ENCODE results near the gene ARFRP1.

ARFRP1 gene

GRCh38 chr20:63702036-63702665 is 5.6 kb downstream of the ARFRP1 start:
- H3K36me3 ChIP-seq (ENCODE audit: control insufficient read depth, insufficient read depth, low read length): peaks cover 11% of the 10 kb centered on the region; the same call in 1 of the 2 replicates
- no peak for DNase-seq (ENCODE audit: low read depth, low spot score)
- peaks cover 1% of the 10 kb centered on the region; the same call in 1 of the 2 replicates for H3K4me1 ChIP-seq (ENCODE audit: control insufficient read depth, insufficient read depth, low read length)
- H3K9me3 ChIP-seq (ENCODE audit: control insufficient read depth, insufficient read depth, low read length): no peaks in the 10 kb centered on the region
- H3K27ac ChIP-seq (ENCODE audit: low read length): no peak overlapping the region
- no peak overlapping the region for H3K4me3 ChIP-seq (ENCODE audit: low read length)
- H3K27me3 ChIP-seq (ENCODE audit: control insufficient read depth, insufficient read depth, low read length): no peaks in the 10 kb centered on the region
- WGBS (ENCODE audit: insufficient coverage, insufficient read length): no CpG with 5 or more reads among the region's 16 CpGs

- peaks cover 1% of the 10 kb centered on the region; the same call in 1 of the 2 replicates for H3K4me1 ChIP-seq (ENCODE audit: control insufficient read depth, insufficient read depth, low read length)
- H3K9me3 ChIP-seq (ENCODE audit: control insufficient read depth, insufficient read depth, low read length): no peaks in the 10 kb centered on the region
- WGBS (ENCODE audit: insufficient coverage, insufficient read length): no CpG with 5 or more reads among the region's 14 CpGs
- H3K27me3 ChIP-seq (ENCODE audit: control insufficient read depth, insufficient read depth, low read length): no peaks in the 10 kb centered on the region
- H3K27ac ChIP-seq (ENCODE audit: low read length): no peak overlapping the region
- no peak overlapping the region for H3K4me3 ChIP-seq (ENCODE audit: low read length)
- DNase-seq (ENCODE audit: low read depth, low spot score): no peak
- peaks cover 11% of the 10 kb centered on the region; the same call in 1 of the 2 replicates for H3K36me3 ChIP-seq (ENCODE audit: control insufficient read depth, insufficient read depth, low read length)
Measured at GRCh38 chr20:63701329-63702035, 6.3 kb downstream of the ARFRP1 start.

GRCh38 chr20:63701051-63701328 is 6.8 kb downstream of the ARFRP1 start:
- Histone ChIP-seq H3K27me3 (ENCODE audit: control insufficient read depth, insufficient read depth, low read length) (no peaks in the 10 kb centered on the region), H3K4me3 (ENCODE audit: low read length) (no peak overlapping the region), H3K27ac (ENCODE audit: low read length) (no peak overlapping the region), H3K9me3 (ENCODE audit: control insufficient read depth, insufficient read depth, low read length) (no peaks in the 10 kb centered on the region), H3K4me1 (ENCODE audit: control insufficient read depth, insufficient read depth, low read length) (peaks cover 1% of the 10 kb centered on the region; the same call in 1 of the 2 replicates), H3K36me3 (ENCODE audit: control insufficient read depth, insufficient read depth, low read length) (peaks cover 7% of the 10 kb centered on the region)
- no CpG with 5 or more reads among the region's 5 CpGs for WGBS (ENCODE audit: insufficient coverage, insufficient read length)
- no peak for DNase-seq (ENCODE audit: low read depth, low spot score)

- Histone ChIP-seq H3K4me3 (ENCODE audit: low read length) (no peak overlapping the region), H3K36me3 (ENCODE audit: control insufficient read depth, insufficient read depth, low read length) (peaks cover 6% of the 10 kb centered on the region), H3K27ac (ENCODE audit: low read length) (no peak overlapping the region), H3K9me3 (ENCODE audit: control insufficient read depth, insufficient read depth, low read length) (no peaks in the 10 kb centered on the region), H3K27me3 (ENCODE audit: control insufficient read depth, insufficient read depth, low read length) (no peaks in the 10 kb centered on the region), H3K4me1 (ENCODE audit: control insufficient read depth, insufficient read depth, low read length) (peaks cover 1% of the 10 kb centered on the region; the same call in 1 of the 2 replicates)
- no peak for DNase-seq (ENCODE audit: low read depth, low spot score)
- WGBS (ENCODE audit: insufficient coverage, insufficient read length): no CpG with 5 or more reads among the region's 43 CpGs
Measured at GRCh38 chr20:63700199-63701050, 7.4 kb downstream of the ARFRP1 start.

GRCh38 chr20:63699466-63700198 is 8.1 kb downstream of the ARFRP1 start:
- WGBS (ENCODE audit: insufficient coverage, insufficient read length): no CpG with 5 or more reads among the region's 24 CpGs
- DNase-seq (ENCODE audit: low read depth, low spot score): no peak

GRCh38 chr20:63698739-63699465 is 8.9 kb downstream of the ARFRP1 start:
- Histone ChIP-seq H3K4me3 (ENCODE audit: low read length) (no peak overlapping the region), H3K36me3 (ENCODE audit: control insufficient read depth, insufficient read depth, low read length) (peaks cover 12% of the 10 kb centered on the region), H3K9me3 (ENCODE audit: control insufficient read depth, insufficient read depth, low read length) (no peaks in the 10 kb centered on the region), H3K27me3 (ENCODE audit: control insufficient read depth, insufficient read depth, low read length) (no peaks in the 10 kb centered on the region), H3K27ac (ENCODE audit: low read length) (no peak overlapping the region), H3K4me1 (ENCODE audit: control insufficient read depth, insufficient read depth, low read length) (peaks cover 1% of the 10 kb centered on the region; the same call in 1 of the 2 replicates)
- no CpG with 5 or more reads among the region's 19 CpGs for WGBS (ENCODE audit: insufficient coverage, insufficient read length)
- DNase-seq (ENCODE audit: low read depth, low spot score): no peak

More at GRCh38 chr20:63699466-63700198, 8.1 kb downstream of the ARFRP1 start:
- H3K4me3 ChIP-seq (ENCODE audit: low read length): no peak overlapping the region
- no peaks in the 10 kb centered on the region for H3K27me3 ChIP-seq (ENCODE audit: control insufficient read depth, insufficient read depth, low read length)
- no peaks in the 10 kb centered on the region for H3K9me3 ChIP-seq (ENCODE audit: control insufficient read depth, insufficient read depth, low read length)
- H3K36me3 ChIP-seq (ENCODE audit: control insufficient read depth, insufficient read depth, low read length): peaks cover 8% of the 10 kb centered on the region
- H3K27ac ChIP-seq (ENCODE audit: low read length): no peak overlapping the region
- peaks cover 1% of the 10 kb centered on the region; the same call in 1 of the 2 replicates for H3K4me1 ChIP-seq (ENCODE audit: control insufficient read depth, insufficient read depth, low read length)

- peaks cover 16% of the 10 kb centered on the region for H3K36me3 ChIP-seq (ENCODE audit: control insufficient read depth, insufficient read depth, low read length)
- no peak overlapping the region for H3K27ac ChIP-seq (ENCODE audit: low read length)
- DNase-seq (ENCODE audit: low read depth, low spot score): no peak
- H3K27me3 ChIP-seq (ENCODE audit: control insufficient read depth, insufficient read depth, low read length): no peaks in the 10 kb centered on the region
- H3K4me3 ChIP-seq (ENCODE audit: low read length): no peak overlapping the region
- H3K9me3 ChIP-seq (ENCODE audit: control insufficient read depth, insufficient read depth, low read length): peaks cover 2% of the 10 kb centered on the region; the same call in 1 of the 2 replicates
- WGBS (ENCODE audit: insufficient coverage, insufficient read length): no CpG with 5 or more reads among the region's 40 CpGs
- H3K4me1 ChIP-seq (ENCODE audit: control insufficient read depth, insufficient read depth, low read length): peaks cover 1% of the 10 kb centered on the region; the same call in 1 of the 2 replicates
Measured at GRCh38 chr20:63697868-63698545, 9.8 kb downstream of the ARFRP1 start.

- DNase-seq (ENCODE audit: low read depth, low spot score): no peak
- H3K27me3 ChIP-seq (ENCODE audit: control insufficient read depth, insufficient read depth, low read length): no peaks in the 10 kb centered on the region
- H3K4me1 ChIP-seq (ENCODE audit: control insufficient read depth, insufficient read depth, low read length): peaks cover 1% of the 10 kb centered on the region; the same call in 1 of the 2 replicates
- H3K9me3 ChIP-seq (ENCODE audit: control insufficient read depth, insufficient read depth, low read length): peaks cover 2% of the 10 kb centered on the region; the same call in 1 of the 2 replicates
- WGBS (ENCODE audit: insufficient coverage, insufficient read length): no CpG with 5 or more reads among the region's 7 CpGs
- H3K4me3 ChIP-seq (ENCODE audit: low read length): no peak overlapping the region
- H3K36me3 ChIP-seq (ENCODE audit: control insufficient read depth, insufficient read depth, low read length): peaks cover 16% of the 10 kb centered on the region
- no peak overlapping the region for H3K27ac ChIP-seq (ENCODE audit: low read length)
Measured at GRCh38 chr20:63697357-63697867, 10.4 kb downstream of the ARFRP1 start.

Measured in iPS DF 6.9 (cell line).